ENCODE data around the gene EXOC4.

Gene EXOC4

DNA sequence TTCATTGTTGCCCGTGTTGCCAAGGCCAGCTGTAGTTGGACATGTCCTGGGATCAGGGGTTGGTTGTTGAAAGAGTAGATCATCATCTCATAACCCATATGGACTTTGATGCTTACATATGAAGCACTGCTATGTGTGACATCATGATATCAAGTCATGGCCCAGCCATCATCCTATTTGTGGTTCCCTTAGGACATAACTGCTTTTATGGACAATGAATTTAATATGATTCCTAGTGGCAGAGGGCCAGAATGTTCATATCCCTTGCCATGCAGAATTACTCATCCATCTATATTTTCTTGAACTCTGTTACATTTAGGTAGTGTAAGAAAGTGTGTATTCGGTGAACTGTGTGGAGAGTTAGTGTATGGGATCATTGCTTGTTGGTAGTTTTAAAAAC lies 530.4 kb downstream of the EXOC4 start (continued):
- TF ChIP-seq ZNF654 (tag by site-specific recombination; IDR thresholded peaks at IDR 0.05; ENCODE audit: low read depth) (0 out of 2 replicates have a peak, but pooled peaks have one; percentile 5), GLI4 (tag by site-specific recombination; IDR thresholded peaks at IDR 0.05) (no peak), ZNF266 (tag by site-specific recombination; IDR thresholded peaks at IDR 0.05; ENCODE audit: low read depth) (no peak), KLF10 (tag by site-specific recombination; IDR thresholded peaks at IDR 0.05) (no peak), ZNF449 (tag by site-specific recombination; IDR thresholded peaks at IDR 0.05) (no peak), KLF1 (tag by site-specific recombination; IDR thresholded peaks at IDR 0.05) (no peak), ZEB2 (tag by site-specific recombination; IDR thresholded peaks at IDR 0.05) (peak; percentile 52; the same call in 1 of the 2 replicates), ZNF140 (tag by site-specific recombination; IDR thresholded peaks at IDR 0.05) (no peak), ZNF629 (tag by site-specific recombination; IDR thresholded peaks at IDR 0.05) (peak; percentile 55), ZSCAN23 (tag by site-specific recombination; IDR thresholded peaks at IDR 0.05) (no peak), ZBTB21 (tag by site-specific recombination; IDR thresholded peaks at IDR 0.05) (peak; percentile 35; the same call in 1 of the 2 replicates)
- TF ChIP-seq, protein P1, sequence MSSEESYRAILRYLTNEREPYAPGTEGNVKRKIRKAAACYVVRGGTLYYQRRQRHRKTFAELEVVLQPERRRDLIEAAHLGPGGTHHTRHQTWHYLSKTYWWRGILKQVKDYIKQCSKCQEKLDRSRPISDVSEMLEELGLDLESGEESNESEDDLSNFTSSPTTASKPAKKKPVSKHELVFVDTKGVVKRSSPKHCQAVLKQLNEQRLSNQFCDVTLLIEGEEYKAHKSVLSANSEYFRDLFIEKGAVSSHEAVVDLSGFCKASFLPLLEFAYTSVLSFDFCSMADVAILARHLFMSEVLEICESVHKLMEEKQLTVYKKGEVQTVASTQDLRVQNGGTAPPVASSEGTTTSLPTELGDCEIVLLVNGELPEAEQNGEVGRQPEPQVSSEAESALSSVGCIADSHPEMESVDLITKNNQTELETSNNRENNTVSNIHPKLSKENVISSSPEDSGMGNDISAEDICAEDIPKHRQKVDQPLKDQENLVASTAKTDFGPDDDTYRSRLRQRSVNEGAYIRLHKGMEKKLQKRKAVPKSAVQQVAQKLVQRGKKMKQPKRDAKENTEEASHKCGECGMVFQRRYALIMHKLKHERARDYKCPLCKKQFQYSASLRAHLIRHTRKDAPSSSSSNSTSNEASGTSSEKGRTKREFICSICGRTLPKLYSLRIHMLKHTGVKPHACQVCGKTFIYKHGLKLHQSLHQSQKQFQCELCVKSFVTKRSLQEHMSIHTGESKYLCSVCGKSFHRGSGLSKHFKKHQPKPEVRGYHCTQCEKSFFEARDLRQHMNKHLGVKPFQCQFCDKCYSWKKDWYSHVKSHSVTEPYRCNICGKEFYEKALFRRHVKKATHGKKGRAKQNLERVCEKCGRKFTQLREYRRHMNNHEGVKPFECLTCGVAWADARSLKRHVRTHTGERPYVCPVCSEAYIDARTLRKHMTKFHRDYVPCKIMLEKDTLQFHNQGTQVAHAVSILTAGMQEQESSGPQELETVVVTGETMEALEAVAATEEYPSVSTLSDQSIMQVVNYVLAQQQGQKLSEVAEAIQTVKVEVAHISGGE (tag by site-specific recombination; conservative IDR thresholded peaks at IDR 0.05; ENCODE audit: low read depth): no peak

DNA sequence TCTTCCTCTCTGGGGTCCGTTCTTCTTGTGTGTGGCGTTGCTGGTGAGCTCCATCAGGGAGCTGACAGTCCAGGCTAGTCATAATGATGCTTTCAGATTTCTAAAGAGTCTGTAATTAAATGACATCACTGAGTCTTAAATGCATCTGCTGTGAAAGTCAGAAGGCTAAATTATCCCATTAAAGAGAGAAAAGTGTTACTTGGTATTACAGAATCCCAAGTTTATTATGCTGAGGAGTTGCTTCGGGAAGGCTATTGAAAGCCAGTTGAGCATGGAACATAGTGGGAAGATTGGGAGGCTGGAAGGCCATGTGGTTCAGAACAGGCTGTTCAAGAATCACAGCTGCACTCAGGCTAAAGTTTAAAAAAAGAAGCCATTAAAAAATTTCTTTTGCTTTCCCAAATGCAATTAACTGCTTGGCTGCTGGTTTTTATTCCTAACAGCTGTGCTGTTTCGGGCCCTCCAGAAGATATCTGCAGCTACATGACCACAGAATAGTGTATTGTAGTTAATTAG lies 531.7 kb downstream of the EXOC4 start:
- H3K9me3 ChIP-seq (ENCODE audit: control insufficient read depth, insufficient read depth, low read depth, low read length): no peaks in the 10 kb centered on the region
- CTCF ChIA-PET: no interaction called here
- H3K27ac ChIP-seq (ENCODE audit: extremely low read depth, low read depth, low read length): no peak overlapping the region
- H3K4me1 ChIP-seq (ENCODE audit: control insufficient read depth, insufficient read depth, low read length): no peaks in the 10 kb centered on the region
- TF ChIP-seq SP7 (tag by site-specific recombination; IDR thresholded peaks at IDR 0.05) (peak; percentile 82), ZFP69B (tag by site-specific recombination; IDR thresholded peaks at IDR 0.05) (no peak), ZNF600 (tag by site-specific recombination; IDR thresholded peaks at IDR 0.05) (no peak), ATF2 (tag by site-specific recombination; IDR thresholded peaks at IDR 0.05; ENCODE audit: low read depth) (peak; percentile 59; the same call in 1 of the 2 replicates), SCRT1 (tag by site-specific recombination; IDR thresholded peaks at IDR 0.05; ENCODE audit: borderline replicate concordance) (no peak), ZNF791 (tag by site-specific recombination; IDR thresholded peaks at IDR 0.05) (no peak), ZNF202 (tag by site-specific recombination; IDR thresholded peaks at IDR 0.05; ENCODE audit: borderline replicate concordance) (no peak), ZSCAN23 (tag by site-specific recombination; IDR thresholded peaks at IDR 0.05) (no peak), ZNF23 (tag by site-specific recombination; IDR thresholded peaks at IDR 0.05; ENCODE audit: borderline replicate concordance) (no peak), ZNF266 (tag by site-specific recombination; IDR thresholded peaks at IDR 0.05; ENCODE audit: low read depth) (no peak), OSR2 (tag by site-specific recombination; IDR thresholded peaks at IDR 0.05) (0 out of 2 replicates have a peak, but pooled peaks have one; percentile 27), ZNF391 (tag by site-specific recombination; IDR thresholded peaks at IDR 0.05; ENCODE audit: borderline replicate concordance, low read depth) (no peak)
- TF ChIP-seq, protein P2, sequence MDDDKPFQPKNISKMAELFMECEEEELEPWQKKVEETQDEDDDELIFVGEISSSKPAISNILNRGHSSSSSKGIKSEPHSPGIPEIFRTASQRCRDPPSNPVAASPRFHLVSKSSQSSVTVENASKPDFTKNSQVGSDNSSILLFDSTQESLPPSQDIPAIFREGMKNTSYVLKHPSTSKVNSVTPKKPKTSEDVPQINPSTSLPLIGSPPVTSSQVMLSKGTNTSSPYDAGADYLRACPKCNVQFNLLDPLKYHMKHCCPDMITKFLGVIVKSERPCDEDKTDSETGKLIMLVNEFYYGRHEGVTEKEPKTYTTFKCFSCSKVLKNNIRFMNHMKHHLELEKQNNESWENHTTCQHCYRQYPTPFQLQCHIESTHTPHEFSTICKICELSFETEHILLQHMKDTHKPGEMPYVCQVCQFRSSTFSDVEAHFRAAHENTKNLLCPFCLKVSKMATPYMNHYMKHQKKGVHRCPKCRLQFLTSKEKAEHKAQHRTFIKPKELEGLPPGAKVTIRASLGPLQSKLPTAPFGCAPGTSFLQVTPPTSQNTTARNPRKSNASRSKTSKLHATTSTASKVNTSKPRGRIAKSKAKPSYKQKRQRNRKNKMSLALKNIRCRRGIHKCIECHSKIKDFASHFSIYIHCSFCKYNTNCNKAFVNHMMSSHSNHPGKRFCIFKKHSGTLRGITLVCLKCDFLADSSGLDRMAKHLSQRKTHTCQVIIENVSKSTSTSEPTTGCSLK (tag by site-specific recombination; IDR thresholded peaks at IDR 0.05): no peak
- TF ChIP-seq, protein P3, sequence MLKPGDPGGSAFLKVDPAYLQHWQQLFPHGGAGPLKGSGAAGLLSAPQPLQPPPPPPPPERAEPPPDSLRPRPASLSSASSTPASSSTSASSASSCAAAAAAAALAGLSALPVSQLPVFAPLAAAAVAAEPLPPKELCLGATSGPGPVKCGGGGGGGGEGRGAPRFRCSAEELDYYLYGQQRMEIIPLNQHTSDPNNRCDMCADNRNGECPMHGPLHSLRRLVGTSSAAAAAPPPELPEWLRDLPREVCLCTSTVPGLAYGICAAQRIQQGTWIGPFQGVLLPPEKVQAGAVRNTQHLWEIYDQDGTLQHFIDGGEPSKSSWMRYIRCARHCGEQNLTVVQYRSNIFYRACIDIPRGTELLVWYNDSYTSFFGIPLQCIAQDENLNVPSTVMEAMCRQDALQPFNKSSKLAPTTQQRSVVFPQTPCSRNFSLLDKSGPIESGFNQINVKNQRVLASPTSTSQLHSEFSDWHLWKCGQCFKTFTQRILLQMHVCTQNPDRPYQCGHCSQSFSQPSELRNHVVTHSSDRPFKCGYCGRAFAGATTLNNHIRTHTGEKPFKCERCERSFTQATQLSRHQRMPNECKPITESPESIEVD (tag by site-specific recombination; IDR thresholded peaks at IDR 0.05): peak; percentile 57
- POLR2A ChIA-PET: no interaction called here
- H3K4me3 ChIP-seq (ENCODE audit: low read depth, low read length): no peak overlapping the region
- H3K36me3 ChIP-seq (ENCODE audit: control insufficient read depth in 2 of 2, insufficient read depth in 1 of 2, low read length in 2 of 2): no peaks in the 10 kb centered on the region
